ENCODE results near the gene TEX13B. TPM values are rescaled to one million over a fixed set of nuclear protein-coding genes. Genes with fewer than 3 reads are reported as not detected.

The TEX13B gene
- total RNA-seq: not detected in 2 replicates

DNA sequence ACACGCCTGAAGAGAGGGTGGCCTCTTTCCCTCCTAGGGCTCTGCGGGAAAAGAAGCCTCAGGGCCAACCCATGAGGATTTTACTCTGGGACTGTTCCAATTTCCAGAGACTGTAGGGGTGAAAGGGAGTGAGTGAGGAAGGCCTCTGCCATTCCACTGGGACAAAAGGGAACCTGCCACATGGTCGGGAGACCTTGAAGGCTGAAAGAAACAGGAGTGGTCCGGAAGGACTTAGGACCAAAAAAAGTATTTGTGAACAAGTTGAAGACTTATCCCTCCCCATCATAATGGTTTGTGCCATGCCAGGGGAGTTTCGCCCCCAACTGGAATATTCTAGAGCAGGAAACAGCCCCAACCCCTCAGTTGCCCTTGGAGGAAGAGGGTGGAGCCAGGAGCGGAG is at the start of gene TEX13B:
TSS of gene TEX13B (minus strand) at position 15 of the 400 bp plus-strand sequence. CDS start 243 bp downstream, outside the sequence.

Other genes with a start within 250 kb of the TEX13B start
- 13.4 and 14.6 TPM in 2 replicates for gene TSC22D3, start 206.6 kb downstream of the TEX13B start, total RNA-seq
- gene NCBP2L, start 204.6 kb downstream of the TEX13B start, total RNA-seq: not detected in 2 replicates
- 43.6 and 46.5 TPM in 2 replicates for gene MID2, start 156.5 kb downstream of the TEX13B start, total RNA-seq
- gene VSIG1, start 62.7 kb upstream of the TEX13B start, total RNA-seq: 1.3 and 2.4 TPM in 2 replicates
- 137 and 157 TPM in 2 replicates for gene PSMD10, start 109.2 kb upstream of the TEX13B start, total RNA-seq
- 67.3 and 72.7 TPM in 2 replicates for gene ATG4A, start 109.4 kb upstream of the TEX13B start, total RNA-seq

Data from thoracic aorta endothelial cell (primary cell).